ENCODE measurements around the gene MEF2C. TPM values are rescaled to one million over a fixed set of nuclear protein-coding genes. Genes with fewer than 3 reads are reported as not detected.

Gene MEF2C
- total RNA-seq, 1 donor from 2014 or later = under 0.01 TPM

DNA sequence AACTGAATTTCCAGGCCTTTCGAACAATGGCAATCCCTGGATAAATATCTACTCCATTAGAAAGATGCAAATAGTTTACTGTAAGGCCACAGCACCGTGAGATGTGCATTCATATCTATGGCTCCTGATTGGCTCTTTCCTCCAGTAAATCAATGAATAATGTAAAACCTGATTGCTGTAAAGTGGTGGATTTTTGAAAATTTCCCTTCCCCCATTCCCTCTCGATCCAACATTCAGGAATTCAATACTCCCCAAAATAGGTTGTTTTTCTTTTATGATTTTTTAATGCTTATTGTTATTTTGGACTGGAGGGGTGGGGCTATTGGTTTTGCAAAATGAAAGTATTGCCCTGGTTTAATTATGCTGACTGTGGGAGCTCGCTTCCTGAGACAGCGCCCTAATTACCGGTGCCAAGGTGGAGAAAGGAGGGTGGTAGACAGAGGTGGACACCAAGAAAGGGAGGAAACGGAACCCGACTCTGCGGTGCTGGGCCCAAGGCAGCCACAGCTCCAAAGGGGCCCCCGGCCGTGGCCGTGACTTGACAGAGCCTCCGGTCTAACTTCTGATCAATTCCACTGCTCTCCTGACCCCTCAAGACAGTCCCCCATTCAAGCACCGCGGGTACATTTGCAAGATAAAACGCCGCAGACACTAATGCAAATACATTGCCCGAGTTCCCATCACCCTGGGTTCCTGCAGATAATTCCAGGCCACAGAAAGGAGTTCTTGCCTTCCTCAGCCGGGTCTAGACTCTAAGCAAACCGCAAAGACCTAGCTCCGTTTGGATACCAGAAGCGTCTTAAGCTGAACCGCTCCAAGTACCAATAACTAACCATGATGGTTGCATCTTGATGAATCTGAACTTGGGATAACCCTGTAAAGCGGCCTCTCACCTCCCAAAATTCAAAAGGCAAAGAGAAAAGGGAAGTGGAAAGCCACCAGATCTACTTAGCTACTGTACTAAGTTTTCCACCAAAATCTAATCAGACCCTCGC is 211.2 kb downstream of the MEF2C start:
- Histone ChIP-seq H3K36me3 (ENCODE audit: control insufficient read depth, insufficient read depth, low read length) (no peaks in the 10 kb centered on the region), H3K27me3 (ENCODE audit: control insufficient read depth, insufficient read depth, low read length) (peaks cover 43% of the 10 kb centered on the region), H3K4me3 (ENCODE audit: low read depth, low read length) (no peak overlapping the region)
- TF ChIP-seq, protein P1, sequence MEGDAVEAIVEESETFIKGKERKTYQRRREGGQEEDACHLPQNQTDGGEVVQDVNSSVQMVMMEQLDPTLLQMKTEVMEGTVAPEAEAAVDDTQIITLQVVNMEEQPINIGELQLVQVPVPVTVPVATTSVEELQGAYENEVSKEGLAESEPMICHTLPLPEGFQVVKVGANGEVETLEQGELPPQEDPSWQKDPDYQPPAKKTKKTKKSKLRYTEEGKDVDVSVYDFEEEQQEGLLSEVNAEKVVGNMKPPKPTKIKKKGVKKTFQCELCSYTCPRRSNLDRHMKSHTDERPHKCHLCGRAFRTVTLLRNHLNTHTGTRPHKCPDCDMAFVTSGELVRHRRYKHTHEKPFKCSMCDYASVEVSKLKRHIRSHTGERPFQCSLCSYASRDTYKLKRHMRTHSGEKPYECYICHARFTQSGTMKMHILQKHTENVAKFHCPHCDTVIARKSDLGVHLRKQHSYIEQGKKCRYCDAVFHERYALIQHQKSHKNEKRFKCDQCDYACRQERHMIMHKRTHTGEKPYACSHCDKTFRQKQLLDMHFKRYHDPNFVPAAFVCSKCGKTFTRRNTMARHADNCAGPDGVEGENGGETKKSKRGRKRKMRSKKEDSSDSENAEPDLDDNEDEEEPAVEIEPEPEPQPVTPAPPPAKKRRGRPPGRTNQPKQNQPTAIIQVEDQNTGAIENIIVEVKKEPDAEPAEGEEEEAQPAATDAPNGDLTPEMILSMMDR (IDR thresholded peaks at IDR 0.05; ENCODE audit: insufficient read depth, low read length, severe bottlenecking) = no peak
- DNase-seq (ENCODE audit: low read depth) = no peak
- FAIRE-seq = no peak

DNA sequence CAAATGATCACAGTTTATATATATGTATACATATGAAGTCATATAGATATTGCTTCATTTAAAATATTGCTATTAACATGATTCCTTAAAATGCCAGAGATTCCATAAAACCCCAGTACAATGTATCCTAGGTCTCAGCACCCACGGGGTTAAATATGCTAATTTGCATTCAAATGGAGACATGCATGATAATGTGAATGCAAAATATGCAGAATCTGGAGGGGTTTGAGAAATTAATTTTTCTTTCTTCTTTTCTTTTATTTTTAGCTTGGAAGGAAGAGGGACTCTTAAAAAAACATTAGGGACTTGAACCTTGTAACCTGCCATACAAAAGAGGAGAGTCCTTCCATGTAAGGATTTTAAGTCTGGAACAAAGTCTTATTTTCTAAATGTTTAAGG is 211.9 kb downstream of the MEF2C start:
- TF ChIP-seq, protein P1 (IDR thresholded peaks at IDR 0.05; ENCODE audit: insufficient read depth, low read length, severe bottlenecking) = no peak
- no peaks in the 10 kb centered on the region for H3K36me3 ChIP-seq (ENCODE audit: control insufficient read depth, insufficient read depth, low read length)
- DNase-seq (ENCODE audit: low read depth) (no peak), FAIRE-seq (no peak)
- peaks cover 45% of the 10 kb centered on the region for H3K27me3 ChIP-seq (ENCODE audit: control insufficient read depth, insufficient read depth, low read length)
- H3K4me3 ChIP-seq (ENCODE audit: low read depth, low read length) = no peak overlapping the region

DNA sequence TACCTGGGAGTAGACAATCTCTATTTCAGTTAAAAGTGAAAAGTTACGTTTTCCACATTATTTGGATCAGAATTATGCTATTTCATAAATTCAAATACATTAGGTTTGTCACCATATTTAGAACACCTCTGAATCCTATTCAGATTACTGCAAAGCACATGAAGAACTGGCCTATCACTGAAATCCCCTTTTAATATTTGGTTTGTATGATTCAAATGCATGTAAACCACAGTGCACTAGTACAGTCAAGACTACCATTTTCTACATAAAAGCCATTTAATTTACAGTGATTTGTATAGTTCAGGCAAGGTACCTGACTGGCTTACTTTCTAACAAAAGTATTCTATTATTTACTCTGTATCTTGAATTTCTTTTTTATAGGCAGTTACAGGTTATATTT is 212.5 kb downstream of the MEF2C start:
- DNase-seq (ENCODE audit: low read depth) (no peak), FAIRE-seq (no peak)
- TF ChIP-seq, protein P1 (IDR thresholded peaks at IDR 0.05; ENCODE audit: insufficient read depth, low read length, severe bottlenecking) = no peak
- Histone ChIP-seq H3K27me3 (ENCODE audit: control insufficient read depth, insufficient read depth, low read length) (peaks cover 44% of the 10 kb centered on the region), H3K4me3 (ENCODE audit: low read depth, low read length) (no peak overlapping the region), H3K36me3 (ENCODE audit: control insufficient read depth, insufficient read depth, low read length) (no peaks in the 10 kb centered on the region)

DNA sequence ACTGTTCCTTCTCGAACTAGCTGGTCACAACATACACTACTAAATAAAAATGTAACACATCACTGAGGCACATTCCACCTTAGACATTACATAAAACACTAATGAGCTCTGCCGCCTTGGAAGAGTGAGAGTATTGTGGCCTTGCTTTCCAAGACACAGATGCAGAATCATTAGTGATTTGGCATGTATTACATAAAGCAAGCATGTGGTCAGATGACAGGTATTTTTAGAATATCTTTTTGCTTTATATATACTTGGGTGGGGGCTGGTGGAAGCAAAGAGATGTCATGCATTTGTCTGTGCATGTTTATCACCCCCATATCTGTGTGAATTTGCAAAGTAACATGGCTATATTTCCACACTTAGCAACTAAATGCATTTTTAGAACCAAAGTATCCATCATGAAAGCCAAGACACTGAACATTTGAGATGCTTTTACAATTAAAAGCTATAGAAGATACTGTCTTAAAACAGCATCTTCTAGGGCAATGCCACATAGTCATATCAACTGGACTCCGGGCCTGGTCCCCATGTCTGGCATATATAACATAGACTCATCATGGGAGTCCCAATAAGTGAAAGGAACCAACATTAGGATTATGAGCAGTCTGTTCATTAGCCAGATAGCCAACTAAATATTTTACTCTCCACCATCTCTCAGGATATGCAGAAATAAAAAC is 213.5 kb downstream of the MEF2C start:
- FAIRE-seq (no peak), DNase-seq (ENCODE audit: low read depth) (no peak)
- Histone ChIP-seq H3K36me3 (ENCODE audit: control insufficient read depth, insufficient read depth, low read length) (no peaks in the 10 kb centered on the region), H3K4me3 (ENCODE audit: low read depth, low read length) (no peak overlapping the region), H3K27me3 (ENCODE audit: control insufficient read depth, insufficient read depth, low read length) (peaks cover 42% of the 10 kb centered on the region)
- TF ChIP-seq, protein P1 (IDR thresholded peaks at IDR 0.05; ENCODE audit: insufficient read depth, low read length, severe bottlenecking) = no peak

DNA sequence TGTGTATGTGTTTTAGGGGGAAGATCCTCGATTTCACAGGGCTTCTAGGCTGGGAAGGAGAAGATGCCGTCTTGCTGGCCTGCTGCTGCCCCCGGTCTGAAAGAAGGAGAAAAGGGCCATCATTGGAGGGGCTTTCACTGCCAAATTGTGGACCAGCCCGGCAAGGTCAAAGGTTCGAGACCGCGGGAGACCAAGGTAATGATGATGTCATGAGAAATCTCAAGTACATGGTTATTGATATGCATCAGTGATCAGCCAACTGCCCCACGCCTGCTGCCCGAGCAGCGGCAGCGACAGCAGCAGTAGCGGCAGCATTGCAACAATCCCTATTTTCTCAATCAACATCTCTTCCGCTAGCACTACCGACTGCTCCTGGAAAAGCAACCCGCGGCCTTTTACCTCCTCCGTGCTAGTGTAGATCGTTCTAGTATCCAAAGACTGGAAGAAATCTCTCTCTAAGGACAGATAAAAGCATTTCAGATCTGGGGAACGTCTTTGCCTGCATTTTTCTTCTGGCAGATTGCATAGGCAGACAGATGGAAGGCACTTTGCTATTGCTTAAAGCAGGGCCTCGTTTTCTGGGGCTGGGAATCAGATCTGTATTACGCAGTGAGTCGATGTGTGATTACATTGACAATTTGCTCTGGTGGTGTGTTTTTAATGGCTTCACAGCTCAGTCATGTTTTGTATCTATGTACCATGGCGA is 215.3 kb downstream of the MEF2C start:
- Histone ChIP-seq H3K4me3 (ENCODE audit: low read depth, low read length) (no peak overlapping the region), H3K27me3 (ENCODE audit: control insufficient read depth, insufficient read depth, low read length) (peaks cover 44% of the 10 kb centered on the region), H3K36me3 (ENCODE audit: control insufficient read depth, insufficient read depth, low read length) (no peaks in the 10 kb centered on the region)
- TF ChIP-seq, protein P1 (IDR thresholded peaks at IDR 0.05; ENCODE audit: insufficient read depth, low read length, severe bottlenecking) = no peak
- DNase-seq (ENCODE audit: low read depth) = no peak
- no peak for FAIRE-seq
